ENCODE results near the gene NECAP2.

GRCh38 chr1:16440470-16441281 lies at the start of gene NECAP2:
- peak in 1 of 2 donors; percentile 32 for TF ChIP-seq POLR2A (IDR thresholded peaks at IDR 0.05)
- TF ChIP-seq CTCF (IDR thresholded peaks at IDR 0.05) = peak; percentile 89 to 92 (median 90)

All from uterus (tissue), 2 donors.